ENCODE results near the gene RNF113B.

The RNF113B gene

DNA sequence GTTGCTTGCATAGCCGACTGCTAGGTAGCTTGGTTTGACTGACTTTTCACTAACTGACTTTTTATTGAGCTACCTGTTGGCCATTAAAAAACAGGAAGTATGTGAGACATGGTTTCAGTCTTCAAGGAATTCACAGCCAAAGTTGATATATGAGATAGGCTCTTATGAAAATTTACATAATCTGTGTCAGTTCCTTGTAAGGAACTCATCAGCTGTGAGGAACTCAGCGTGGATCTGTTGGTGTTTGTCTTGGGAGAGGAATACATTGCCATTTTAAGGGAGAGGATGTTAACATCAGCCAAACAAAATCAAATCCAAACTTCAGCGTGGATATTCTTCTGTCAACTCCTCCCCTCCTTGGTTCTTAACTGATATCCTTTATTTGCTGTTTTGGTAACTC is 2.0 kb downstream of the RNF113B start:
- H3K27ac ChIP-seq: peak overlapping the region; percentile 67
- TF ChIP-seq, protein P1, sequence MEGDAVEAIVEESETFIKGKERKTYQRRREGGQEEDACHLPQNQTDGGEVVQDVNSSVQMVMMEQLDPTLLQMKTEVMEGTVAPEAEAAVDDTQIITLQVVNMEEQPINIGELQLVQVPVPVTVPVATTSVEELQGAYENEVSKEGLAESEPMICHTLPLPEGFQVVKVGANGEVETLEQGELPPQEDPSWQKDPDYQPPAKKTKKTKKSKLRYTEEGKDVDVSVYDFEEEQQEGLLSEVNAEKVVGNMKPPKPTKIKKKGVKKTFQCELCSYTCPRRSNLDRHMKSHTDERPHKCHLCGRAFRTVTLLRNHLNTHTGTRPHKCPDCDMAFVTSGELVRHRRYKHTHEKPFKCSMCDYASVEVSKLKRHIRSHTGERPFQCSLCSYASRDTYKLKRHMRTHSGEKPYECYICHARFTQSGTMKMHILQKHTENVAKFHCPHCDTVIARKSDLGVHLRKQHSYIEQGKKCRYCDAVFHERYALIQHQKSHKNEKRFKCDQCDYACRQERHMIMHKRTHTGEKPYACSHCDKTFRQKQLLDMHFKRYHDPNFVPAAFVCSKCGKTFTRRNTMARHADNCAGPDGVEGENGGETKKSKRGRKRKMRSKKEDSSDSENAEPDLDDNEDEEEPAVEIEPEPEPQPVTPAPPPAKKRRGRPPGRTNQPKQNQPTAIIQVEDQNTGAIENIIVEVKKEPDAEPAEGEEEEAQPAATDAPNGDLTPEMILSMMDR (conservative IDR thresholded peaks at IDR 0.05): no peak
- no peak for TF ChIP-seq ZFX (IDR thresholded peaks at IDR 0.05)

DNA sequence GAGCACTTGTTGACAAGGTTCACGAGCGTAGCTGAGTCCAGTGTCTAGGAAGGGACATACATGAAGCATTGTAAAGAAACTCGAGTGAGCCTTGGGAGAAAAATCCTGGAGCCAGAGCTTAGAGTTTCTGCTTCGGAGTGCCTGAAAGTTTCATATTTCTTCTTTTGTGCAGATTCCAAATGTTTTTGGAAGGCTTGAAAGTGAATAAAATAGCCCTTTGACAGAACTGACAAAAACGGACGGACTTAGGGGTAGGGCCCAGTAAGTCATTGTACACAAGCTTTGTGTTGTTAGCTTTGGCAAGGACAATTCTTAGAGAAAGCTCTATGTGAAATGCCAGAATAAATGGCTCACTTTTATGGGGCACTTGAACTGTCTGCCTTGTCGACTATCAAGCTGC is 2.8 kb downstream of the RNF113B start:
- TF ChIP-seq ZFX (IDR thresholded peaks at IDR 0.05): no peak
- TF ChIP-seq, protein P1 (conservative IDR thresholded peaks at IDR 0.05): no peak
- peak overlapping the region; percentile 67; the same call in 1 of the 2 replicates for H3K27ac ChIP-seq

DNA sequence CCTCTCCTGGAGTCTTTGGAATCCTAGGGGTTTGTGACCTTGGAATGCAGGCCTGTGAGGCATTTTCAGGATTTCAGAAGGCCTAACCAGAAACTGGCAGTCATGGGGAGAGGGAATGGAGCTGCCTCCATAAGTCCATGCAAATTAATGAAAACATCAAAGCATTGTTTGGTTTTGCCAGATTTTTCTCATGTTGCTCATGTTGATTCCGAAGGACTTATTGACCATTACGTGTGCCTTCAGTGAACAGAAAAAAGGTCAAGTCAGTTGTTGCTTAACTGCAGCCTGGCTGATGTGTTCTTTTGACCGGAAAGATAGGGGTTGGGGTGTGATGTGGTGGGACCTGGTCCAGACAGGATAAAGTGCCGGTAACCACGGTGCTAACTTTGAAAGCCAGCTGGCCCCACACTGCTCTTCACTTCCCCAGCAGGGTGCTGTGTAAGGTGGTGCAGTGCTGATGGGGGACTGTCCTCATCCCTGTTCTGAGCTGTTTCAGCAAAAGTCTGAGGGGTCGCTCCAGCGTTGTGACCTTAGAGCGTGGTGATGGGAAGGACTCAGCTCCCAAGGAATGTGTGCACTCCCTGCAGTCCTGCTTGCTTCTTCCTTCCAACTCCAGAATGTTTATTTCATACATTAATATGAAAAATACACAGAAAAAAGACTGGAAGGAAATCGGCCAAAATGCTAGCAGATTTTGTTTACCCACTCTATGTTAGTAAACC is 3.5 kb downstream of the RNF113B start:
- H3K27ac ChIP-seq: peak overlapping the region; percentile 67
- no peak for TF ChIP-seq ZFX (IDR thresholded peaks at IDR 0.05)
- TF ChIP-seq, protein P1 (conservative IDR thresholded peaks at IDR 0.05): no peak

DNA sequence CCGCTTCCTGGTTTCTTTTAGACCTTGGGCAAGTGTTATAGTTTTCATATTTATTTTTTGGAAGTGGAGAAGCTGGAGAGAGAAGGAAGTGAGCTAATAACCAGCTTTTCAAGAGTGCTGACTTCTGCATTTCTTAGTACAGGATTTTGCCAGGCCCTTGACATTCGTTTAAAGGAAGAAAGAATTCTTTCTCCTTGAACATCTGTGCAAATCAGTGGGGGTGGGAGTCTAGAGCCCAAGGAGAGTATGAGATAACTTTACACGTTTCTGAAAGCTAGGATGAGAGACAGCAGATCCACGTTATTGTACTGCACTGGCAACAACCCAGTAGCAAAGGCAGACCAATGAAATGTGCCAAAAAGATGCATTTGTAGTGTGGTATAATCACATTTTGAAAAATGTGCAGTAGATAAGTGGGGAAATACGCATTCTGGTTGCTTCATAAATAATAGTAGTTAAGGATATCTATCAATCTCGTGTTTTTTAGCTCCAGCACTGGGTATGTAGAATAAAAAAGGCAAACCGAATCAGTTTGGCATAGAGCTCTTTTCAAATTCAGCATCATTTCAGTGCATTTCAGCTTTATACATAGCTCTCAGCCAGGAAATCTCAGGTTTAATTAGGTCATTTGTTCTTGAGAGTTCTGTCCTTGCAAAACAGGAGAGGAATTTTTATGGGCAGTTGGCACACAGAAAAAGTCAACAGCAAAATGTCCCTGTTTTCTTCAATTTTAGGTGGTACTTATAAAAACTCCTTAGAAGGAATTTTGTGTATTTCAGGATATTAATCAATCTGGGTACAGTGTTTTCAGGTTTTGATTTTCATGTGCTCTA is 4.3 kb downstream of the RNF113B start:
- H3K27ac ChIP-seq: peak overlapping the region; percentile 75
- no peak for TF ChIP-seq ZFX (IDR thresholded peaks at IDR 0.05)
- TF ChIP-seq, protein P1 (conservative IDR thresholded peaks at IDR 0.05): no peak

DNA sequence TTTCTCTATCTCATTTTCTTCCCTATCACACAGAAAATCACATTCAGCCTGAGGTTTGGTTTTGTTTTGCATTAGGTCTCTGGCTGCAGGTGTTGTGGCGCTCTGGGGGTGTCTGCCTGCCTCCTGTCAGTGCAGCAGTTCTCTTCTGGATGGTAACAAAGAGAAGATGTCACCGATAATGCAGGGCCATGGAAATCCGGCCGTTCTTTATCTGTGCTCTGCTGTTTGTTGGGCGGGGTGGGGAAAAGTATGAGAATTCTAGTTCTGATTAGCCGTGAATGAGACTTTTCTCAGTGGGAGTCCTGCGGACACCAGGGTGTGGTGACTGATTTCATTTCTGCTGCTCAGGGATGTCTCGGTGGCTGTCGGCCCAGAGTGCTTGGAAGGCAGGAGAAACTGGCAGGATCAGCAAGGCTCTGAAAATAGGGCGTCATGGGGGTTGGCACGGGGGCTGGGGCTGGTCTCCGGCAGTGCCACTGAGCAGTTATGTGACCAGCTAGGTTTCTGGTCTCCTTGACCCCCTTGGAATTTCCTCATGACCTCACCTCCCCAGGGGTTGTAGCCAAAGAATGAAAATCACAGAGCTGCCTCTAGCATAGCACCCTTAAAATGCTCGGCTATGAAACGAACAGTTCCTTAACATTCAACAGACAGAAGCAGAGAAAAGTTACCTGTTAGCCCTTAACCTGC is 5.0 kb downstream of the RNF113B start:
- H3K27ac ChIP-seq: peak overlapping the region; percentile 75
- TF ChIP-seq ZFX (IDR thresholded peaks at IDR 0.05): no peak
- TF ChIP-seq, protein P1 (conservative IDR thresholded peaks at IDR 0.05): no peak

DNA sequence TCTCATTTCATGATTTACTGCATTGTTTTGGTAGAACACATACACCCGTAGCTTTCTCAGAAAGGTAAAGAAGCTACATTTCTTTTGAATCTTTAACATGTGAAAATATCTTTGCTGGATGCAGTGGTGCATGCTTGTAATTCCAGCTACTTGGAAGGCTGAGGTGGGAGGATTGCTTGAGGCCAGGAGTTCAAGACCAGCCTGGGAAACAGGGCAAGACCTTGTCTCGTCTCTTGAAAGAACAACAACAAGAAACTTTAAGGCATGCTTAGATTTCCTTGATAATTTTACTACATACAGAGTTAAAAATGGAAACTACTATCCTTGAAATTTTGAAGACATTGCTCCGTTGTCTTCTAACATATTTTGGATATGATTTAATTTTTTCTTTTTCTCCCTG is 7.7 kb downstream of the RNF113B start:
- no peak for TF ChIP-seq ZFX (IDR thresholded peaks at IDR 0.05)
- TF ChIP-seq, protein P1 (conservative IDR thresholded peaks at IDR 0.05): no peak
- no peak overlapping the region for H3K27ac ChIP-seq

Data from C4-2B (cell line).